Activated B cell treated with CpG ODN at 0.5 μM for 24 hours (primary cell): Measurements from ENCODE around the gene EPN2. TPM values are rescaled to one million over a fixed set of nuclear protein-coding genes. Genes with fewer than 3 reads are reported as not detected.

Experiments
- ATAC-seq: fragments of 200-7000 bp; cut with Tn5 transposase; one replicate; pipeline ENCODE4 v1.10.0; 2021; ENCODE audit warnings: low read depth, mild to moderate bottlenecking, moderate library complexity
- CTCF ChIA-PET: fragments of 350-600 bp; sonication (Branson Sonifier 250); formaldehyde crosslinking; loops from one replicate; lab custom pipeline; 2021; ENCODE audit warnings: antibody characterized with exemption; lab: Charles Lee
- POLR2A ChIA-PET: fragments of 350-600 bp; sonication (Branson Sonifier 250); formaldehyde crosslinking; loops from one replicate; lab custom pipeline; 2021; ENCODE audit warnings: antibody characterized with exemption; lab: Charles Lee
- DNase-seq: peaks from one replicate; pipeline ENCODE4 v3.0.0; 2022
- H3K27ac Mint-ChIP-seq: one replicate; pipeline ENCODE4 v1.8.0; 2020; ENCODE audit warnings: mixed read lengths
- H3K27me3 Mint-ChIP-seq: one replicate; pipeline ENCODE4 v1.8.0; 2021; ENCODE audit warnings: mixed read lengths
- H3K36me3 Mint-ChIP-seq: one replicate; pipeline ENCODE4 v1.8.0; 2021; ENCODE audit warnings: low read depth, mixed read lengths
- H3K4me1 Mint-ChIP-seq: one replicate; pipeline ENCODE4 v1.8.0; 2021; ENCODE audit warnings: mixed read lengths
- H3K4me3 Mint-ChIP-seq: one replicate; pipeline ENCODE4 v1.8.0; 2020; ENCODE audit warnings: mild to moderate bottlenecking, mixed read lengths
- H3K9me3 Mint-ChIP-seq: one replicate; pipeline ENCODE4 v1.8.0; 2020; ENCODE audit warnings: mixed read lengths
- intact Hi-C: fragments of 100-400 bp; cut with micrococcal nuclease; formaldehyde crosslinking; loops from one replicate; pipeline ENCODE4 v1.15.1; 2024
- total RNA-seq: library from RNA; stranded (reverse); gene quantifications from 2 replicates; pipeline ENCODE4 v1.2.3, GENCODE V29; 2022
- TF ChIP-seq, protein P1 (sequence below): fragments of 200-600 bp; IDR thresholded peaks from one replicate; pipeline ENCODE4 v1.8.0; 2022; ENCODE audit warnings: antibody characterized with exemption, mild to moderate bottlenecking

EPN2 gene
- total RNA-seq, 1 donor from 2014 or later = 16.6 TPM

DNA sequence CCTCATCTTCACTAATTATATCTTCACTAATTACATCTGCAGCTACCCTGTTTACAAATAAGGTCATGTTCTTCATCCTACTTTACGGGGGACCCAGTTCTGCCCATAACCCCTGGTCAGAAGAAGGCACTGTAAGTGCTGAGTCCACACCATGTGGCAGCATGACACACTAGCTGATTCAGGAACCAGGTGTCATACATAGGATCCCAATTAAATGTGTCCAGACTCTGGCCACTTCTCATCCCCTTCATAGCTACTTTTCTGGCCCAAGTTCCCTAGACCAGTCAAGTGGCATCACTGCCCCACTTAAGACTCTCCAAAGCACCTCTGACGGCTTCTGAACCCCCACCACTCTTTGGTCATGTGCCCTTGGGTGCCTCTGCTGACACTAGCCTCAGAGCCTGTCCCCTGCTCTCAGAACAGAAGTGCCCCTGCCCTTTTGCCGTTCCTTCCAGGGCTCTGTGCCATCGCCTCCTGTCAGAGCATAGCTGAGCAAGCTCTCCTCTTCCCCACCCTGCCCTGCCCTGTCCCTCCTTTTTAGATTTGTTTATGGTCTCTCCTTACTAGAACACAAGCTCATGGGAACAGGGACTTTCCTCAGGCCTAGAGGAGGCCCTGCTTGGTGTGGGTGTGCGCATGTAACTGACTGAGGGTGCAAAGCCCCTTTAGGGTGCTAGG, 64.2 kb downstream of the EPN2 start:
- Mint-ChIP-seq H3K9me3 (no peaks in the 10 kb centered on the region), H3K4me1 (peaks cover 45% of the 10 kb centered on the region), H3K4me3 (no peak overlapping the region), H3K27me3 (peaks cover 2% of the 10 kb centered on the region), H3K27ac (no peak overlapping the region), H3K36me3 (no peaks in the 10 kb centered on the region)
- intact Hi-C loops = loop anchor here (5.0 kb wide), 1 partner anchor 36 kb away; no protein-coding TSS in a partner anchor
- ATAC-seq (no peak), DNase-seq (no peak)
- ChIA-PET POLR2A (no interaction called here), CTCF (interaction anchor here (0.8 kb wide), 1 partner anchor 37 kb away, joined by 3 read pairs; no protein-coding TSS in a partner anchor)
- TF ChIP-seq, protein P1, sequence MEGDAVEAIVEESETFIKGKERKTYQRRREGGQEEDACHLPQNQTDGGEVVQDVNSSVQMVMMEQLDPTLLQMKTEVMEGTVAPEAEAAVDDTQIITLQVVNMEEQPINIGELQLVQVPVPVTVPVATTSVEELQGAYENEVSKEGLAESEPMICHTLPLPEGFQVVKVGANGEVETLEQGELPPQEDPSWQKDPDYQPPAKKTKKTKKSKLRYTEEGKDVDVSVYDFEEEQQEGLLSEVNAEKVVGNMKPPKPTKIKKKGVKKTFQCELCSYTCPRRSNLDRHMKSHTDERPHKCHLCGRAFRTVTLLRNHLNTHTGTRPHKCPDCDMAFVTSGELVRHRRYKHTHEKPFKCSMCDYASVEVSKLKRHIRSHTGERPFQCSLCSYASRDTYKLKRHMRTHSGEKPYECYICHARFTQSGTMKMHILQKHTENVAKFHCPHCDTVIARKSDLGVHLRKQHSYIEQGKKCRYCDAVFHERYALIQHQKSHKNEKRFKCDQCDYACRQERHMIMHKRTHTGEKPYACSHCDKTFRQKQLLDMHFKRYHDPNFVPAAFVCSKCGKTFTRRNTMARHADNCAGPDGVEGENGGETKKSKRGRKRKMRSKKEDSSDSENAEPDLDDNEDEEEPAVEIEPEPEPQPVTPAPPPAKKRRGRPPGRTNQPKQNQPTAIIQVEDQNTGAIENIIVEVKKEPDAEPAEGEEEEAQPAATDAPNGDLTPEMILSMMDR = no peak

DNA sequence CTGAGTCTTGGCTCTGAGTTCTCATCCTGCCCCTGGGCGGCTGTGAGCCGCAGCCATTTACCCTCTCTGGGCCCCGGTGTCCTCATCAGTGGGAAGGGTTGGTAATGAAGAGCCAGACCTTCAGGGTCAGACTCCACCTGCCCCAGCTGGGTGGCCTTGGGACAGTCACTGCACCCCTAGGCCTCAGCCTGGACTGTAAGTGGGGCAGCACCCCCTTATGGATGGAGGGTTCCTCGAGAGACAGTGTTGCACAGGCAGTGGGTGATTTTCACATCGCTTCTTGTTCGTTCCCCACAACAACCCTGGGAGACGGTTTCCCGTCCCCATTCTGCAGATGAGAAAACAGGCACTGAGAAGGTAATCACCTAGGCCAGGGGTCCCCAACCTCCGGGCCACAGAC, 64.8 kb downstream of the EPN2 start:
- peaks cover 51% of the 10 kb centered on the region for H3K4me1 Mint-ChIP-seq
- TF ChIP-seq, protein P1 = no peak
- intact Hi-C loops = loop anchor here (5.0 kb wide), 1 partner anchor 35 kb away; no protein-coding TSS in a partner anchor
- ATAC-seq (no peak), DNase-seq (no peak)
- H3K36me3 Mint-ChIP-seq = no peaks in the 10 kb centered on the region
- H3K27me3 Mint-ChIP-seq = peaks cover 2% of the 10 kb centered on the region
- H3K4me3 Mint-ChIP-seq = no peak overlapping the region
- POLR2A ChIA-PET = no interaction called here
- CTCF ChIA-PET = interaction anchor here (0.8 kb wide), 1 partner anchor 37 kb away, joined by 3 read pairs; no protein-coding TSS in a partner anchor
- H3K9me3 Mint-ChIP-seq = no peaks in the 10 kb centered on the region
- H3K27ac Mint-ChIP-seq = no peak overlapping the region

DNA sequence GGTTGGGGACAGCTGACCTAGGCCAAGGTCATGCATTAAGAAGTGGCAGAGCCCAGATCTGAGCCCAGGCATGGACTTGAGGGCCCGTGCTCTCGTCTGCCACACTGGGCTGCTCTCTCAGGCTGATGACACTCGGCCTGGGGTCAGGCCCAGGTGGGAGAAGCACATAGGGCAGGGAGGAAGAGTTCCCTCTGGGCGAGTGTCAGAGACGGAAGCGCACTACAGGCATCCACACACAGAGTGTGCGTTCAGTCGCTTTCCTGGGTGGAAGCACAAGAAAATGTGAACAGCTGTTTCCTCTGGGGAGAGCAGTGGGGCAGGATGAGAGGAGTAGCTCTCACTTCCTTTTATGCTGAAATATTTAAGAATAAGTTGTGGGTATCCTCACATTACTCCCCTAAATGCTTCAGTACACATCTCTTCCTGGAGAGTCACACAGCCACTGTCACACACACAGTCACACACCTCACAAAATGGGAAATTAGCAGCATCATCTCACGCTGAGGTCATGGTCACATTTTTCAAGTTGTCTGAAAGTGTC, 65.7 kb downstream of the EPN2 start:
- ATAC-seq (peak; percentile 35), DNase-seq (no peak)
- ChIA-PET CTCF (no interaction called here), POLR2A (interaction anchor here (1.2 kb wide), 1 partner anchor 75 kb away, joined by 3 read pairs; the partner anchor contains the start of gene MAPK7)
- TF ChIP-seq, protein P1 = no peak
- Mint-ChIP-seq H3K4me1 (peaks cover 59% of the 10 kb centered on the region), H3K9me3 (no peaks in the 10 kb centered on the region), H3K27me3 (peaks cover 2% of the 10 kb centered on the region), H3K27ac (no peak overlapping the region), H3K4me3 (peak overlapping the region; percentile 17), H3K36me3 (no peaks in the 10 kb centered on the region)
- intact Hi-C loops = loop anchor here (5.0 kb wide), 1 partner anchor 34 kb away; no protein-coding TSS in a partner anchor

DNA sequence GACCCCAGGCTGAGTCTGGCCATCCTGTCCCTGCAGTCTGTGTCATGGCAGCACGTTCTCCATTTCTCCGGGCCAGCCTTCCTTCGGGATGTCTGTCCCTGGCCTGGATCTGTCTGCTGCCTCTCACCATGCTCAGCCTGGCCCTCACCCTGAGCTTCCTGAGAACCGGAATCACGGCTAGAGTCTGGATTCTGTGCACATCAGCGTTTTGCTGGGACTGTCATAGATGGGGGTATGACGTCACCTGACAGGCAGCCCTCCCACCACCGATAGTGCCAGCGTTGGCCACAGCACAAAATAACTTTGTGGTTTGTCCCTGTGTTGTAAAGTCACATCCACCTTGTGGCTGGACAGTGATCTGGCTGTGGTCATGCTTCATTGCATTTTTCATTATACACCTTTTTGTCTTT, 66.2 kb downstream of the EPN2 start:
- POLR2A ChIA-PET = interaction anchor here (1.2 kb wide), 1 partner anchor 75 kb away, joined by 3 read pairs; the partner anchor contains the start of gene MAPK7
- Mint-ChIP-seq H3K27me3 (peaks cover 2% of the 10 kb centered on the region), H3K27ac (no peak overlapping the region), H3K4me1 (peaks cover 64% of the 10 kb centered on the region), H3K9me3 (no peaks in the 10 kb centered on the region), H3K36me3 (no peaks in the 10 kb centered on the region), H3K4me3 (peak overlapping the region; percentile 17)
- CTCF ChIA-PET = no interaction called here
- intact Hi-C loops = loop anchor here (5.0 kb wide), 1 partner anchor 34 kb away; no protein-coding TSS in a partner anchor
- no peak for DNase-seq
- TF ChIP-seq, protein P1 = no peak
- no peak for ATAC-seq

DNA sequence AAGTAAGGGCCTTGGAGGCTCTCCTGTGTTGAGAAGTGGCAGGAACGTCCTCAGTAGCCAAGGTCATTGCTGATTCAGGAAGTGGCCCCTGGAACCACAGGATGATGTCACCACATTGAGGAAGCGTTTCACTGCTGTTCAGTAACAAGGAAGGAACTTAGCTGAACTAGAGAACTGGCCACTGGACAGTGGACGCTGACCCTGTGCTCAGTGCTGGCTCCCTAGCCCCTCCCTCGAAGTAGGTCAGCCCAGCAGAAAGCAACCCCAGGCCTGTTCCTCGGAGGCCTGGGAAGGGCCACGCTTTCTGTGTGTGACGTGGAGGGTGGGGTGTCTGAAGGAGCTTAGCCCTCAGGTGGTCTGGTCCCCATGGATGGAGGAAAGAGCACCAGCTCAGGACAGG, 67.0 kb downstream of the EPN2 start:
- intact Hi-C loops = loop anchor here (5.0 kb wide), 1 partner anchor 33 kb away; no protein-coding TSS in a partner anchor
- peak overlapping the region; percentile 28 for H3K4me3 Mint-ChIP-seq
- DNase-seq (no peak), ATAC-seq (no peak)
- CTCF ChIA-PET = no interaction called here
- TF ChIP-seq, protein P1 = no peak
- H3K4me1 Mint-ChIP-seq = peaks cover 71% of the 10 kb centered on the region
- no peaks in the 10 kb centered on the region for H3K9me3 Mint-ChIP-seq
- no peak overlapping the region for H3K27ac Mint-ChIP-seq
- POLR2A ChIA-PET = no interaction called here
- H3K27me3 Mint-ChIP-seq = peaks cover 2% of the 10 kb centered on the region
- H3K36me3 Mint-ChIP-seq = no peaks in the 10 kb centered on the region
